ENCODE data around the gene CDH9. TPM values are rescaled to one million over a fixed set of nuclear protein-coding genes. Genes with fewer than 3 reads are reported as not detected.

CDH9 gene
- total RNA-seq, 2 donors from 2014 or later: not detected

- Histone ChIP-seq H3K27me3 (no peaks in the 10 kb centered on the region), H3K4me3 (no peak overlapping the region), H3K9me3 (no peaks in the 10 kb centered on the region), H3K36me3 (replicated peaks in 1 of 2; ENCODE audit: insufficient read depth in 1 of 2, low read depth in 2 of 2) (no peaks in the 10 kb centered on the region), H3K27ac (no peak overlapping the region), H3K4me1 (no peaks in the 10 kb centered on the region)
- ATAC-seq (no peak), DNase-seq (no peak)
- no peak for TF ChIP-seq POLR2A (IDR thresholded peaks at IDR 0.05)
- TF ChIP-seq, protein P1, sequence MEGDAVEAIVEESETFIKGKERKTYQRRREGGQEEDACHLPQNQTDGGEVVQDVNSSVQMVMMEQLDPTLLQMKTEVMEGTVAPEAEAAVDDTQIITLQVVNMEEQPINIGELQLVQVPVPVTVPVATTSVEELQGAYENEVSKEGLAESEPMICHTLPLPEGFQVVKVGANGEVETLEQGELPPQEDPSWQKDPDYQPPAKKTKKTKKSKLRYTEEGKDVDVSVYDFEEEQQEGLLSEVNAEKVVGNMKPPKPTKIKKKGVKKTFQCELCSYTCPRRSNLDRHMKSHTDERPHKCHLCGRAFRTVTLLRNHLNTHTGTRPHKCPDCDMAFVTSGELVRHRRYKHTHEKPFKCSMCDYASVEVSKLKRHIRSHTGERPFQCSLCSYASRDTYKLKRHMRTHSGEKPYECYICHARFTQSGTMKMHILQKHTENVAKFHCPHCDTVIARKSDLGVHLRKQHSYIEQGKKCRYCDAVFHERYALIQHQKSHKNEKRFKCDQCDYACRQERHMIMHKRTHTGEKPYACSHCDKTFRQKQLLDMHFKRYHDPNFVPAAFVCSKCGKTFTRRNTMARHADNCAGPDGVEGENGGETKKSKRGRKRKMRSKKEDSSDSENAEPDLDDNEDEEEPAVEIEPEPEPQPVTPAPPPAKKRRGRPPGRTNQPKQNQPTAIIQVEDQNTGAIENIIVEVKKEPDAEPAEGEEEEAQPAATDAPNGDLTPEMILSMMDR (IDR thresholded peaks at IDR 0.05): no peak
- intact Hi-C loops (cut with DNase I): no loop called here
- WGBS, 2 donors: 46 to 52% methylated on average over 3 of the region's 3 CpGs
These were observed 56.6 kb downstream of the CDH9 start for GRCh38 chr5:26981750-26982149.

- Histone ChIP-seq H3K9me3 (no peaks in the 10 kb centered on the region), H3K27ac (no peak overlapping the region), H3K4me3 (no peak overlapping the region), H3K27me3 (peaks cover 0 to 2% of the 10 kb centered on the region in 2 donors), H3K4me1 (no peaks in the 10 kb centered on the region), H3K36me3 (replicated peaks in 1 of 2; ENCODE audit: insufficient read depth in 1 of 2, low read depth in 2 of 2) (no peaks in the 10 kb centered on the region)
- TF ChIP-seq, protein P1 (IDR thresholded peaks at IDR 0.05): no peak
- no peak for TF ChIP-seq POLR2A (IDR thresholded peaks at IDR 0.05)
- intact Hi-C loops (cut with DNase I): no loop called here
- ATAC-seq (no peak), DNase-seq (no peak)
- WGBS, 2 donors: 38 to 52% methylated on average over 1 of the region's 1 CpG
These were observed 79.1 kb downstream of the CDH9 start for GRCh38 chr5:26959290-26959689.

DNA sequence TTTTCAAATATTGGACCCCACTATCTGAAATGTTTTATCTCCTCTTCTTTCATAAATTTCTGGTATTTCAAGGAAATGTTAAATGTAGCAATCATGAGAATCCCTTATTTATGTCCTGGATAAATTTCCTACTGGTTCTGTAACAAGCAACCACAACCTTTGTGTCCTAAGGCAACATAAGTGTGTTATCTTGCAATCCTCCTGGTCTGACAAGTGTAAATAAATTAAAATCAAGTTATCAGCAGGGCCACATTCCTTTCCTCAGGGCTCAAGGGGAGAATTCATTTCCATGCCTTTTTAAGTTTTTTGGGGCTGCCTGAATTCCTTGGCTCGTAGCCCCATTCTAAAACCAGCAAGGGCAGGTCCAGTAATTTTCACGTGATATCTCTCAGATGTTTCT lies 83.2 kb downstream of the CDH9 start:
- no peak overlapping the region for H3K4me3 ChIP-seq
- ATAC-seq (no peak), DNase-seq (no peak)
- no peak overlapping the region for H3K27ac ChIP-seq
- peaks cover 0 to 2% of the 10 kb centered on the region in 2 donors for H3K27me3 ChIP-seq
- no peaks in the 10 kb centered on the region for H3K36me3 ChIP-seq (replicated peaks in 1 of 2; ENCODE audit: insufficient read depth in 1 of 2, low read depth in 2 of 2)
- WGBS, 2 donors: 38 to 51% methylated on average over 2 of the region's 2 CpGs
- H3K9me3 ChIP-seq: no peaks in the 10 kb centered on the region
- TF ChIP-seq POLR2A (IDR thresholded peaks at IDR 0.05): no peak
- TF ChIP-seq, protein P1 (IDR thresholded peaks at IDR 0.05): no peak
- no peaks in the 10 kb centered on the region for H3K4me1 ChIP-seq
- intact Hi-C loops (cut with DNase I): no loop called here

- Histone ChIP-seq H3K27me3 (no peaks in the 10 kb centered on the region), H3K4me1 (no peaks in the 10 kb centered on the region), H3K4me3 (no peak overlapping the region), H3K9me3 (no peaks in the 10 kb centered on the region), H3K36me3 (replicated peaks in 1 of 2; ENCODE audit: insufficient read depth in 1 of 2, low read depth in 2 of 2) (no peaks in the 10 kb centered on the region), H3K27ac (no peak overlapping the region)
- DNase-seq: no peak
- no peak for TF ChIP-seq POLR2A (IDR thresholded peaks at IDR 0.05)
- TF ChIP-seq, protein P1 (IDR thresholded peaks at IDR 0.05): no peak
- no peak for ATAC-seq
- intact Hi-C loops (cut with DNase I): no loop called here
- 58 to 63% methylated on average over 2 of the region's 2 CpGs for WGBS, 2 donors
These were observed 89.5 kb downstream of the CDH9 start for GRCh38 chr5:26948921-26949320.

GRCh38 chr5:26945901-26946300 lies 92.5 kb downstream of the CDH9 start:
- no peak for DNase-seq
- Histone ChIP-seq H3K36me3 (replicated peaks in 1 of 2; ENCODE audit: insufficient read depth in 1 of 2, low read depth in 2 of 2) (no peaks in the 10 kb centered on the region), H3K4me3 (no peak overlapping the region), H3K9me3 (no peaks in the 10 kb centered on the region), H3K27ac (no peak overlapping the region), H3K4me1 (no peaks in the 10 kb centered on the region), H3K27me3 (no peaks in the 10 kb centered on the region)
- no peak for ATAC-seq
- intact Hi-C loops (cut with DNase I): no loop called here
- TF ChIP-seq, protein P1 (IDR thresholded peaks at IDR 0.05): no peak
- TF ChIP-seq POLR2A (IDR thresholded peaks at IDR 0.05): no peak
